ENCODE results near the gene TMC4.

TMC4 gene

DNA sequence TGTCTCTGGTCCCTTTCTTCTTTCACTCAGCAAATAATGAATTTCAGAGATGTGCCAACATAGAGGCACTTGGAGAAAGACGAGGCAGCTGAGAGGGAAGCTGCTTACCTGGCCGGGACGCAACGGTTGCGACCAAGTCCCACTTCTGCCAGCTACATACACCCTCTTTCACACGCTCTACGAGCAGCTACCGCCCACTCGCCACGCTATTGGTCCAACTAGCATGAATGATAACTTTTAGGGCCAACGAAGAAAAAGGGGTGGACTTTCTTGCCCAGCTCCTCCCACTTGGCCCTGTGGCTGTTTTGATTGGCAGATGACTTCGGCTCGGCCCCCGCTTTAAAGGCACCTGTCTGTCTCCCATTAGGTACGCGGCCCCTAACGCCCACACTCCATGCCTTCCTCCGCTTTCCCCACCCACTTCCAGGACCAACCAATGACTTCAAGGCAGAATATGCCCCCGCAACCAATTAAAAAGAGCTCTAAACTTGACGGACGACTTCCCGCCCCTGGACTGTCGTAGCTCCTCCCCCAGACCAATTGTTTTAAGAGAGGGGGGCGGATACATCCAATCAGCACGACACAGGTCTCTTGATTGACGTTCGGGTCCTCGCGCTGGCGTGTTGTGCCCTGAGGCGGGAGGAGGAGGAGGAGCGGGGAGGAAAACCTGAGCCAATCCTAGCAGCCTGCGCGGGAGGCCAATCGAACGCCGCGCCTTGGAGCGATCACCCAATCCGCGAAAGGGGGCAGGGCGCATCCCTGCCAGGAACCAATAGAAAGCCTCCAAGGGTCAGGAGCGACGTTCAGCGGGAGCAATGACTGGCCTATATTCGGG lies 35.9 kb downstream of the TMC4 start:
- no peak for TF ChIP-seq CTCF (IDR thresholded peaks at IDR 0.05; ENCODE audit: control insufficient read depth, insufficient read depth, low read depth, low read length, missing control alignments)
- DNase-seq (ENCODE audit: low read depth): peak; percentile 100
- peak overlapping the region; percentile 66 for H3K4me3 ChIP-seq (ENCODE audit: control insufficient read depth, low read depth, low read length)

- TF ChIP-seq CTCF (IDR thresholded peaks at IDR 0.05; ENCODE audit: control insufficient read depth, insufficient read depth, low read depth, low read length, missing control alignments): no peak
- no peak for DNase-seq (ENCODE audit: low read depth)
- peak overlapping the region; percentile 31 for H3K4me3 ChIP-seq (ENCODE audit: control insufficient read depth, low read depth, low read length)
Measured at GRCh38 chr19:54136086-54136863, 36.7 kb downstream of the TMC4 start.

DNA sequence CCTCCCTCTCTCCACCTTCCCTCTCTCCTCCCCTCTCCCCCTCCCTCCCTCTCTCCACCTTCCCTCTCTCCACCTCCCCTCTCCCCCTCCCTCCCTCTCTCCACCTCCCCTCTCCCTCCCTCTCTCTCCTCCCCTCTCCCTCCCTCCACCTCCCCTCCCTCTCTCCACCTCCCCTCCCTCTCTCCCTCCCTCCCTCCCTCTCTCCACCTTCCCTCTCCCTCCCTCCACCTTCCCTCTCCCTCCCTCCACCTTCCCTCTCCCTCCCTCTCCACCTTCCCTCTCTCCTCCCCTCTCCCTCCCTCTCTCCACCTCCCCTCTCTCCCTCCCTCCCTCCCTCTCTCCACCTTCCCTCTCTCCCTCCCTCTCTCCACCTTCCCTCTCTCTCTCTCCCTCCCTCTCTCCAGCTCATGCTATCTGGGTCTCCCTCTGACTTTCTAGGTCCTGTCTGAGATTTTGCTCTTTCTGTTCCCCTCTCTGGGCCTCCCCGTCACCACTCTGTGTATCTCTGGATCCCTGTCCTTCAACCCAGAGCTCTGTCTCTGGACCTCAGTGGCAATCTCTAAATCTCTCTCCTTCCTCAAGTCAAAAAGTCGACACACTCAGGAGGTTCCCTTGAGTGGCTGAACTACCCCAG lies 38.9 kb downstream of the TMC4 start:
- no peak overlapping the region for H3K4me3 ChIP-seq (ENCODE audit: control insufficient read depth, low read depth, low read length)
- no peak for TF ChIP-seq CTCF (IDR thresholded peaks at IDR 0.05; ENCODE audit: control insufficient read depth, insufficient read depth, low read depth, low read length, missing control alignments)
- no peak for DNase-seq (ENCODE audit: low read depth)

GRCh38 chr19:54133312-54133956 lies 39.5 kb downstream of the TMC4 start:
- H3K4me3 ChIP-seq (ENCODE audit: control insufficient read depth, low read depth, low read length): no peak overlapping the region
- no peak for TF ChIP-seq CTCF (IDR thresholded peaks at IDR 0.05; ENCODE audit: control insufficient read depth, insufficient read depth, low read depth, low read length, missing control alignments)
- no peak for DNase-seq (ENCODE audit: low read depth)

DNA sequence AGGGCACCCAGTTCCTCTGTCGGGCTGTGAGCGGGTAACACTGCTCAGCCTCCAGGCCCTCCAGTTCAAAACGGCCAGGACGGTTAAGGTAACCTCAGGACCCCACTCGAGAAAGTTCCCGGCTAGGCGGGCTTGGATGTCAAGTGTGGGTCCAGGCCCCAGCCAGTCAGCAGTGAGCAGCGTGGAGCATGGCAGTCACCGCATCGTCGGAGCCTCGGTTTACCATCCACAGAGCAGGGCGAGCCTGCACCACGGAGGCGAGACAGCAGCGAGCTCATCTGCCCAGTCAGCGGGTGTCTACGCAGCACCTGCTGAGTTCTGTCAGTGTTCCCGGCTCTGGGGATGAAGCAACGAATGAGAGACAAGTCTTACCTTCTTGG lies 43.4 kb downstream of the TMC4 start:
- H3K4me3 ChIP-seq (ENCODE audit: control insufficient read depth, low read depth, low read length): no peak overlapping the region
- no peak for TF ChIP-seq CTCF (IDR thresholded peaks at IDR 0.05; ENCODE audit: control insufficient read depth, insufficient read depth, low read depth, low read length, missing control alignments)
- DNase-seq (ENCODE audit: low read depth): no peak

All from AG09309 (cell line).